ENCODE measurements around the gene GPANK1.
A peak's percentile ranks its signal among the peaks of the same experiment; 100 is the strongest.

GPANK1 gene

GRCh38 chr6:31690231-31691077, 25.7 kb upstream of the GPANK1 start:
- DNase-seq = no peak

DNA sequence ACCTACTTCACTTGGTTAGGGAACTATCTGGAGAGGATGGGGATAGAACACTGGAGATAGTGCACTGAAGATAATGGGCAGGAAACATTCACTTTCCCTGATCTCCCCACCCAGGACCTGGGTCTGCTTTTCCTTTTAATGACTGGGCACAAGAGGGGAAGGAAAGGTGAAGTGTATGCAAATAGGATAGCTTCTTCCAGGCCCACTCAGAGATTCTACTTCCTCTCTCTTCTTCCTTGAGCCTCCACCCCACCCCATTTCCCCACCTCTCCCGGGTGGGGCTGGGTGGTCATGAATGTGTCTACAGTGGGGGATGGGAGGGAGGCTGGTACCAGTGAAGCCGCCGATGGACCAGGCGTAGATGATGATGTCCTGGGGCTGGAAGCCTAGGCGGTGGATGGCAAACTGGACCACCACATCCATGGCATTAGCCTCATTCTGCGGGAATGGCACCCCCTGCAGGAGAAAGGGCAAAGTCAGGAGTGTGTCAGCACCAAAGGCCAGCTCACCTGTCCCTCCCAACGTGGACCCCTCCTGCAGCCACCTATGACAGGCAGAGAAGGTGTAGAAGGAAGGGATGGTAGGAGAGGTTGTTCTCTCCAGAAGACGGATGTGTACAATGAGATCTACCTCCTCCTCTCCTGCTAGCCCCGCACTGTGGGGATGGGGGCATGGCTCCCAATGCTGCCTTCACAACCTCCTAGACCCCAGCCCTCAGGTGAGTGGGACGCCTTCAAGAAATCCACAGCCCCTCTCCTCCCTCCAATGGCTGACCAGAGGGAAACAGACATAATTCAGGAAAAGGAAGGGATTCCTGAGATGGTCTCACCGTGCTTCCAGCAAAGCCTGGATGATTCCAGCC, 24.7 kb upstream of the GPANK1 start:
- DNase-seq = no peak

DNA sequence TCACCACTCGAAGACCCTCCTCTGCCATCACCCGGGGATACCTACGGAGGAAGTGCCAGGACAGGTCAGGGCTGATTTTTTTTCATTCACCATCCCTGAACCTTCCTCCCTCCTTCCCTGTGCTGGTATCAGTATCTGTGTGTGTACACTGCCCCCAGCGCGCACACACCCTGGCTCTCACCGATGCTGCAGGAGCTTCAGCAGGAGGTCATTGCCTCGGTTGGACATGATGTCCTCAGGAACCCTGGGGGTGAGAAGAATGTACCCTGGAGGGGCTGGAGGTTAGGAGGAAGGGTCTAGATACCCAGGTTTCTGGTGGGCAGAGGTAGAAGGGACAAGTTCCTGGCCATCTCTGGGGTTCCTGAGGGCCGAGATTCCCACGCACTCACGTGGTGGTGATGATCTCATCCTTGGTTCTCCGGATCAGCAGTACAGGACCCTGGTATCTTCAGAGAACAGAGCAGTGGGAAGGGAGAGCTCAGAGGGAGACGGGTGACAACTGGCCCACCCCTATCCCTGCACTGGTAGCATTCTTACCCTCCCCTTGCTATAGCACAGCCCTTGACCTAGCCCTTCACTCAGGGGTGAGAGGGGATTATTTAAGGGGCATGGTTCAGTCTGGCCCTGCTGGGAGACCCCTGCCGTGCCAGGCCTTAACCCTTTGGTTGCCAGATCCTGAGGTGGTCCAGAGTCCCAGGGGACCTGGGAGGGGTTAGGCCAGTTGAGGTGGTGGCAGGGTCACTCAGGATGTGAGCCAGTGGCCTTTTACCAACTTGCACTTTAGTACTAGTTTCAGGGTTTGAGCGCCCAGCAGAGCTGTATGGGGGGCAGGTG, 23.3 kb upstream of the GPANK1 start:
- DNase-seq = no peak

- no peak for DNase-seq
These were observed 22.5 kb upstream of the GPANK1 start for GRCh38 chr6:31687321-31687720.

- no peak for DNase-seq
These were observed 21.7 kb upstream of the GPANK1 start for GRCh38 chr6:31686483-31686882.

DNA sequence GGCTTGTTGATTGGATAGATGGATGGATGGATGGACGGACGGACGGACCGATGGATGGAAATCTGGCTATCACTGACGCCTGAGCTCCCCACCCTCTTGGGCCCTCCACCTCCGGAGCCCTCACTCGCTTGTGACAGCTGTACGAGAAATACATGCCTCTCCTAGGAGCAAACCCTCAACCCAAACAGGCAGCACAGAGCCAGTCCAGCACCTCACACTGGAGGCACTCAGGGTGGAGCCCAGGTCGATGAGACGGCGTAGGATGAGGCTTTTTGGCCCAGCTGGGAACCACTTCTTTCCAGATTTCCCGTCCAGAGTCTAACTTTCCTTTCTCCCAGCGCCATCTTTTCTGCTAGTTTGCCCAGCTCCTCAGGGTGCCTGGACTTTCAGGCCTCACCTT, 18.8 kb upstream of the GPANK1 start:
- no peak for DNase-seq

- DNase-seq = peak; percentile 45
These were observed 16.4 kb upstream of the GPANK1 start for GRCh38 chr6:31681135-31681671.

- DNase-seq = peak; percentile 64
These were observed 15.7 kb upstream of the GPANK1 start, which contains the start of gene LY6G5C for GRCh38 chr6:31680226-31681134. Gene LY6G5C, minus strand, starts transcription at chr6:31681067. Its CDS starts 694 bp downstream, at chr6:31680373.

DNA sequence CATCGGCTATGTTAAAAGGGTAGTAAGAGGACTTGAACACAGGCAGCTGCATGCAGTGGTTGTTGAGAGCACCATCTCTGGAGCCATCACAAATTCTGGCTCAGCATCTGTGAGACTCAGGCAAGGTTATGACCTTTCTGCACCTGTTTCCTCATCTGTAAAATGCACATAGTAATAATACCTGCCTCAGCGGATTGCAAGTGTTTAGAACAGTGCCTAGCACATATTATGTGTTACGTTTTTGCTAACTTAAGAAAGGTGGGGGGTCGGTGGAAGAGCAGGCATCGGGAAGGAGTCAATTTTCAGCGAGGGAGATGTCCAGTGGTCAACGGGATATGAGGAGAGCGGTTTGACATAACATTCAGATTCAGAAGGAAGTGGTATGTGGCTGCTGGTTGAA, 13.2 kb upstream of the GPANK1 start:
- no peak for DNase-seq

DNA sequence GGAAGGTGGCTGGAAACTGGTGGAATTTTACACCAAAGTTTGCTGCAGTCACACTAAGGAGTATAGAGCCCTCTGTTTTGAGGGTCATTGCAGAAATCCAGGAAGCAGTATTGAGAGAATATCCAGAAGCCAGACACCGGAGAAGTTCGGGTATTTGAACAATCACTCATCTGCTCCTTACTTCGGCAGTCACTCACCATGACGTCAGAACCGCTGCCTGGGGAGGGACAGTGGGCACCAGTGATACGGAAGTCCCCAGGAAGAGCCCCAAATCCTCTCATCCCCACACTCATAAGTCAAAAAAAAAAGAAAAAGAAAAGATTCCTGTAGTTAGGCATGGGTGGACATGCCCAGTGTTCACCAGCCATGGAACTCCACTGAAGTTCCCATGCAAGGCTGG, 12.1 kb upstream of the GPANK1 start:
- DNase-seq = no peak

GRCh38 chr6:31676322-31676903, 11.6 kb upstream of the GPANK1 start:
- no peak for DNase-seq

DNA sequence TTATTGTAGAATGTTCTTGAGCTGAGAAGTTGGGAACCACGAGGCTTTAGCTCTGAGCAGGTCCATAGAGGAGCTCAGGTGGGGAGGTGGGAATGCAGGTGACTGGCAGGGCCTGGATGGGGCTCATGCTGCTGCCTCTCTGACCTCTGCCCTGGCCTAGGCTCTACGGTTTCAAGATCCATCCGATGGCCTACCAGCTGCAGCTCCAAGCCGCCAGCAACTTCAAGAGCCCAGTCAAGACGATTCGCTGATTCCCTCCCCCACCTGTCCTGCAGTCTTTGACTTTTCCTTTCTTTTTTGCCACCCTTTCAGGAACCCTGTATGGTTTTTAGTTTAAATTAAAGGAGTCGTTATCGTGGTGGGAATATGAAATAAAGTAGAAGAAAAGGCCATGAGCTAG, 4.9 kb upstream of the GPANK1 start, which contains the start of gene LY6G5B:
Gene LY6G5B, plus strand, starts transcription at position 301 of the 400 bp plus-strand sequence. CDS start 975 bp downstream, outside the sequence.
- DNase-seq = no peak

DNA sequence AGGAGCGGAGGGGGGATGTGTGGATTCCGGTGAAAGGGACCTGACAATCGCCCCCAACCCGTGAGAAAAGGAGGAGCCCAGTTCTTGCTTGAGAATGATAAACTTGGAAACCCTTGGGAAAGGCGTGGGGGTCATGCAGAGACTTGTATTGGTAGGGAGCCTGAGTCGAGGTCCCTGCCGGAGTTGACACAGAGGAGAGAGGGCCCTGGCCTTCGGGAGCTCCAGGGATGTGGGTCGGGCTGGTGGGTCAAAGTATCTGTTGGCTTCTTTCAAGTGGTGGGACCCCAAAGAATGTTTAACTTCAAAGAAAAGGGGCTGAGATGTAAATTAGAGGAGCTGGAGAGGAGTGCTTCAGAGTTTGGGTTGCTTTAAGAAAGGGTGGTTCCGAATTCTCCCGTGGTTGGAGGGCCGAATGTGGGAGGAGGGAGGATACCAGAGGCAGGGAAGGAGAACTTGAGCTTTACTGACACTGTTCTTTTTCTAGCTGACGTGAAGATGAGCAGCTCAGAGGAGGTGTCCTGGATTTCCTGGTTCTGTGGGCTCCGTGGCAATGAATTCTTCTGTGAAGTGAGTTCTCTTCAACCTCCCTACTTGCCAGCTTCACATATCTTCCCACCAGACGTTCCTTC, 1.7 kb upstream of the GPANK1 start:
- DNase-seq = no peak

DNA sequence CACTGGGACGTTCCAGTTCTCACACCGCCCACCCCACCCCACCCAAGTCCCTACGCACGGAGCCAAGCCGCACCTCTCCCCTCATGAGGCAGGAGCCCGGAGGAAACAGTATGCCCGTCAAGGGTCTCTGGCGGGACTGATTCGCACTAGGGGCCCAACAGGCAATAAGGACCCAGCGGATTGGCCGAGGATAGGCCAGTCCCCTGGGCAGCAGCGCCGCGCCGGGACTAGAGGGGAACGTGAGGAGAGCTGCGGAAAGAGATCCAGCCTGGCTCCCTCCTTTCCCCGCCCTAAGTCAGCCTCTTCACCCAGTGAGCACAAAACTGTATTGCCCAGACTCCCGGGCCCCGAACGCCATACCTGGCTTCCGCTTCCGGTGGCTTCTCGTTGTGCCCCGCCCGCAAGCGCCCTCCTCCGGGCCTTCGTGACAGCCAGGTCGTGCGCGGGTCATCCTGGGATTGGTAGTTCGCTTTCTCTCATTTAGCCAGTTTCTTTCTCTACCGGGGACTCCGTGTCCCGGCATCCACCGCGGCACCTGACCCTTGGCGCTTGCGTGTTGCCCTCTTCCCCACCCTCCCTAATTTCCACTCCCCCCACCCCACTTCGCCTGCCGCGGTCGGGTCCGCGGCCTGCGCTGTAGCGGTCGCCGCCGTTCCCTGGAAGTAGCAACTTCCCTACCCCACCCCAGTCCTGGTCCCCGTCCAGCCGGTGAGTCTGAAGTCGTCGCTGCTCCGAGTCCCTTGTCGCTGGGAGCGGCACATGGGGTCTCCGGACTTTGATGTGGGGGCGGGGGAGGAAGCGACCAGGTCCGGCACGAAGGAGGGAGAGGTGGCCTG, 922 bp upstream of the GPANK1 start, which contains the start of gene CSNK2B:
Gene CSNK2B, plus strand, starts transcription at position 580 of the 836 bp plus-strand sequence. CDS start 752 bp downstream, outside the sequence.
- DNase-seq = peak; percentile 97

- DNase-seq = no peak
These were observed 622 bp downstream of the GPANK1 start for GRCh38 chr6:31663961-31664789.

DNA sequence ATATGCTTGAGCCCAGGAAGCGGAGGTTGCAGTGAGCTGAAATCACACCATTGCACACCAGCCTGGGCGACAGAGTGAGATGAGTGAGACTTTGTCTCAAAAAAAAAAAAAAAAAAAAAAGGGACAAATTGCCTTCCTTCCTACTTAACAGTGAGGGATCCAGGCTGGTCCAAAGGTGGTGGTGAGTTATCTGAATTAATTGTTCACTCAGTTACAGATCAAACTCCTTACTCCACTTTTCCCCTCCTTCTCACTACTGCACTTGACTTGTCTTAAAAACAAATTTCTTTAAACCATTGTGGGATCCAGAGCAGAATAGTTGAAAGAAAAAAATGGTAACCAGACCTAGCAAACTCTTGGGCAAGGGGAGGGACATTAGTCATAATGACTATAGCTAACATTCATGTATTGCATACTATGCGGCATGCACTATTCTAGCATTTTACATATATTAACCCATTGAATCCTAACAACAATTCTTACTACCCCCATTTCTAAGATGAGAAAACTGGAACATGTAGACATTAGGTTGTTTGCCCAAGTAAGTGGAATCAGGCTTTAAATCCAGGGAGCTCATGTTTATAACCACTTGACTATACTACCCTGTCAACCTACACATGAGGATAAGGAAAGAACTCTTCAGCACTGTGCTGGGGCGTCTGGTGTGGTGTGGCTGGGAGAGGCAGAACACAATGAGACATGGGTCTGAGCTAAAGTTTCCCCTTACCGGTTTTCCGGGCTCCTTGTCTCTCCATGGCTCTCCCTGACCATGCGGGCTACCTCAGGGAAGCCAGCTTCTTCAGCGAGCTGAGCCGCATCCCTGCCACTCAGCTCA, 1.5 kb downstream of the GPANK1 start:
- no peak for DNase-seq

- no peak for DNase-seq
These were observed 2.6 kb downstream of the GPANK1 start for GRCh38 chr6:31662124-31662723.

All from activated CD8-positive, alpha-beta memory T cell treated with anti-CD3 and anti-CD28 coated beads, Interleukin-2, amount 50 U/mL, for 4 hours (primary cell).